Activated T-cell treated with anti-CD3 and anti-CD28 coated beads, Interleukin-2, amount 50 U/mL, for 72 hours (primary cell): Measurements from ENCODE around the gene CAMTA1. TPM values are rescaled to one million over a fixed set of nuclear protein-coding genes. Genes with fewer than 3 reads are reported as not detected.

ENCODE experiments used
- ATAC-seq, 2 donors: fragments of 150-1000 bp; cut with Tn5 transposase; replicated peaks in 1 of 2; 2 replicates each; pipeline ENCODE4 v1.10.0; 2021; ENCODE audit warnings: moderate library complexity in 2 of 2, mild to moderate bottlenecking in 1 of 2
- DNase-seq, 2 donors: peaks; one replicate each; pipeline ENCODE4 v3.0.0; 2021 to 2022; ENCODE audit warnings: mixed read lengths in 1 of 2
- H3K27ac Mint-ChIP-seq: one replicate; pipeline ENCODE4 v1.8.0; 2022; ENCODE audit warnings: mild to moderate bottlenecking, moderate library complexity, mixed read lengths
- H3K27me3 Mint-ChIP-seq: one replicate; pipeline ENCODE4 v1.8.0; 2022; ENCODE audit warnings: low read depth, mixed read lengths
- H3K36me3 Mint-ChIP-seq, 2 donors: one replicate each; pipeline ENCODE4 v1.8.0; 2022; ENCODE audit warnings: mixed read lengths in 2 of 2, mild to moderate bottlenecking in 1 of 2; ENCODE audit not compliant: insufficient read depth in 2 of 2
- H3K4me1 Mint-ChIP-seq: one replicate; pipeline ENCODE4 v1.8.0; 2022; ENCODE audit warnings: low read depth, mixed read lengths
- H3K4me3 Mint-ChIP-seq, 2 donors: one replicate each; pipeline ENCODE4 v1.8.0; 2022; ENCODE audit warnings: mild to moderate bottlenecking in 2 of 2, mixed read lengths in 2 of 2, moderate library complexity in 2 of 2
- H3K9me3 Mint-ChIP-seq, 2 donors: one replicate each; pipeline ENCODE4 v1.8.0; 2022; ENCODE audit warnings: mixed read lengths in 2 of 2
- total RNA-seq, 2 donors: library from RNA; stranded (reverse); gene quantifications; one replicate each; pipeline ENCODE4 v1.2.3, GENCODE V29; 2022

The CAMTA1 gene
- total RNA-seq, 2 donors from 2014 or later: 47.8 to 63.3 TPM

DNA sequence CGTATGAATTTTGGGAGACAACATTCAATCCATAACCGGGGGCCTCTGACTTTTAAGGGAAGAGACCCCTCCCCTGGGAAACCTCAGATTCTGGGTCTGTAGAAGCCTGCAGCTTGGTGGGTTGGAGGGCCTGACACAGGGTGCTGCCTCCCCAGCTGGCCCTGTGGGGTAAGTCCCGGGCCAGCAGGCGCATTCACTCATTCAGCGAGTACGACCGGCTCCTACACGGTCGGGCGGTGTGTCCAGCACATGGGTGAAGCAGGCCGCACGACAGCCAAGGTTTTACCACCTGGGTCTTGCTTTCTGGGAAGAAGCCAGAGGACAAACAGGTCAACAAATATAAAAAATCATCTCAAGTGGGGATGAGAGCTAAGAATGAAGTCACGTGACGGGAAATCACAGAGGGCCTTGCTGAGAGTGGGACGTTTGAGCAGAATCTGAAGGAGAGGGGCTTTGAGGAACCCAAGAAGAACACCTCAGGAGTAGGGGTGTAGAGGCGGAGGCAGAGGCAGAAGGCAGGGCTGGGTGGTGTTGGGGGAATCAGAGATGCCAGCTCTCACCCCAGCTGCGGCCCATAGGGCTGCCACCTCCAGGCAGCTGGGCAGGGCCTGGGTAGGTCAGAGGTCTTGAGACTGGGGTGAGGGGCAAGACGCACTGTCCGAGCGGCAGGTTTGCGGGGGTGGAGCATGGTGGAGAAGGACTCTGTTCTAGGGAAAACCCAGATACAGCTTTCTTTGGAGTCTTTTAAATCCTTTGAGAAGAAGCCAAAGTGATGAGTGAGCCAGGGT lies 652.5 kb downstream of the CAMTA1 start:
- H3K27me3 Mint-ChIP-seq: no peaks in the 10 kb centered on the region
- H3K4me3 Mint-ChIP-seq: no peak overlapping the region
- H3K27ac Mint-ChIP-seq: no peak overlapping the region
- ATAC-seq (no peak), DNase-seq (no peak)
- H3K4me1 Mint-ChIP-seq: no peaks in the 10 kb centered on the region
- H3K9me3 Mint-ChIP-seq: no peaks in the 10 kb centered on the region
- H3K36me3 Mint-ChIP-seq: peaks cover 0 to 1% of the 10 kb centered on the region in 2 donors

DNA sequence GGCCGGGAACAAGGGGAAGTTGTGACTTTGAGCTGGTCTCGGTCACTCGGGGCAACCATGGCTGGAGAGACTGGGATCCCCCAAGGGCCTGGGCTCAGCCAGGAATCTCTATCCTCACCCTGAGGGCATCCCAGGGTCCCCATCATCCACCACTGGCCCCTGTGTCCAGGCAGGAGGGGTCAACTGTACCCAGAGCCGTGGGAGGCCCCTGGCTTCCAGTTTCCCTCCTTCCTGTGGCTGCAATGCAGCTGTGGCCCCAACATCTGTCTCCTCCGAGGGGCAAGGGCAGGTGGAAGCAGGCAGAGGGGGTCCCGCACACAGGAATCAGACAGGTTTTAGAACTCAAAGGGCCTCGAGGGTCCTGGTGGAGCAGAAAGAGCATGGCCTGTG lies 653.1 kb downstream of the CAMTA1 start:
- H3K36me3 Mint-ChIP-seq: peaks cover 0 to 1% of the 10 kb centered on the region in 2 donors
- no peaks in the 10 kb centered on the region for H3K27me3 Mint-ChIP-seq
- DNase-seq (no peak), ATAC-seq (no peak)
- H3K9me3 Mint-ChIP-seq: no peaks in the 10 kb centered on the region
- no peak overlapping the region for H3K4me3 Mint-ChIP-seq
- no peak overlapping the region for H3K27ac Mint-ChIP-seq
- no peaks in the 10 kb centered on the region for H3K4me1 Mint-ChIP-seq

DNA sequence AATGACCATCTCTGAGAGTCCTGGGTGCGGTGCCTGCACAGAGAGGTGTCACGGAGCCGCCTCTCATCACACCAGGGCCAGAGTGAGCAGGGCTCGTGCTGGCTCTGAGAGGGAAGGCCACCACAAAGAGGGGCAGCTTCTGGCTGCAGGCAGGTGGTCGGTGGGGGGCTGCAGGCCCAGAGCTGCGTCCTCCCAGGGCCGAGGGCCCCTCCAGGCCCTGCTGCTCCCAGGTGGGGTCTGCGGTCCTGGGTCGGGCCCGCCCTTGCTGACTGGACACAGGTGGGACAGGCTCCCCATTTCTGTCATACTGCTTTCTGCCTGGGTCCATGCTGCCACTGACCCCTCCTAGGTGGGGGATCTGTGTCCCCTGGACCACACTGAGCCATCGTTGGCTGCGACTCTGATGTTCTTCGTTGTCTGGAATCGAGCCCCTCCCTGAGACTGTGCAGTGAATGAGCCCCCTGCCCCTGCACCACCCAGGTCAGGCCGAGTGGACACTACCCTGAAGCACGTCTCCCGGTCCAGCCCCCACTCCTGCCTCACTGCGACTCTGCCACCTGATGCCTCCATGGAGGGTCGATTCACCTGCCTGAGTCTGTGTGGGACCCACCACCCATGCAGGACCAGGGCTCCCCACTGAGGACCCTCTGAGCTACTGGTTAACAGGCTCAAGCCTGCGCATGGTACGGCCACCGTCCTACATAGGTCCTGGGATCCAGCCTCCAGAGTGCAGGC lies 653.8 kb downstream of the CAMTA1 start:
- Mint-ChIP-seq H3K27me3 (no peaks in the 10 kb centered on the region), H3K9me3 (no peaks in the 10 kb centered on the region), H3K4me3 (no peak overlapping the region), H3K36me3 (peaks cover 0 to under 1% of the 10 kb centered on the region in 2 donors), H3K27ac (no peak overlapping the region), H3K4me1 (no peaks in the 10 kb centered on the region)
- DNase-seq: no peak
- no peak for ATAC-seq

DNA sequence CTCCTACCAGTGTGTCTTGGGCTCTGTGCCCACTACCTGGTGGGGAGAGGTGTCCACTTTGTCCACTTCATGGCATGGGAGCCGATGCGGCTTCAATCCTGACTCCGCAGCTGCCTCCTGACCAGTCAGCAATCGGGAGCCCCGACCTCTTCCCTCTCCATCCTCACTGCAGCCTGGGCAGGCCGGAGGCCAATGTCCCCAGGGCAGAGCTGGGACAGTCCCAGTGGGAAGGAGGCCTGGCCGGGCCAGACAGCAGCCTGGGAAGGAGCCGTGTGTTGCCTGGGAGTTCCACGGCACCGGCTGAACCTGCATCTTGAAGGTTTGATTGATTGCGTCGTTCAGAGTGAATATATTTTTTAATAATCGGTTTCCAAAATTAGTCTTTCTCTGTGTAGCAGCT lies 654.9 kb downstream of the CAMTA1 start:
- H3K9me3 Mint-ChIP-seq: no peaks in the 10 kb centered on the region
- DNase-seq: no peak
- H3K4me1 Mint-ChIP-seq: no peaks in the 10 kb centered on the region
- no peak for ATAC-seq
- no peaks in the 10 kb centered on the region for H3K36me3 Mint-ChIP-seq
- no peak overlapping the region for H3K27ac Mint-ChIP-seq
- H3K27me3 Mint-ChIP-seq: no peaks in the 10 kb centered on the region
- no peak overlapping the region for H3K4me3 Mint-ChIP-seq

DNA sequence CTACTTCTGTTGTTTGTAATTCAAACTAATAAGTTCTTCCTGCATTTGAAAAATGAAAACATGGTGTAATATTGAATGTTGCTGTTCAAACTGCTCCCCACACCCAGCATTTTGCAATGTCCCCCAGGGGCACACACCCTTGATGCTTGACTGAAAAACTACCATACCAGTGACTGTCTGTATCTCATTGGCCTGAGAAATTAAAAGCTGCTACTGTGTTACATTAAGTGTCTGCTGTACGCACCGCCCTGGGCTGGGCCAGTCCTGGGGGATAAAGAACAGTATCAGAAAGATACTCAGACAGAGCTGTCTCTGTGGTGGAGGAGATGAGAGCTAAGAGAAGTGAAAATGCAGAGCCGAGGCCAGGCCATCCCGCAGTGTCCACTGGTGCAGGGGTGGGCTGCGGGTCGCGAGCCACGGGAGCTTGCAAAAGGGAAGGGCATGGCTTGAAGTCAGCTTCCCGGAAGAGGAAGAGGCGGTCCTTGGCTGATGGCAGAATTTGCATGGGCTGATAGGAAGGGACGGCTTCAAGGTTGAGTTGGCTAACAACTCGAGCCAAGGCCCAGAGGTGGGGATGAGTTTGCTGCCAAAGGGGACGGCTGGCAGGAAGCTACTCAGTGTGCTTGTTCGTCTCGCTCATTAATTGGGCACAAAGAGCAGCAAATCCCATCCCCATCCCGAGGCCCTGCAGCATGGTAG lies 656.0 kb downstream of the CAMTA1 start:
- ATAC-seq (no peak), DNase-seq (no peak)
- Mint-ChIP-seq H3K4me3 (no peak overlapping the region), H3K9me3 (no peaks in the 10 kb centered on the region), H3K27me3 (no peaks in the 10 kb centered on the region), H3K4me1 (no peaks in the 10 kb centered on the region), H3K27ac (no peak overlapping the region), H3K36me3 (no peaks in the 10 kb centered on the region)

DNA sequence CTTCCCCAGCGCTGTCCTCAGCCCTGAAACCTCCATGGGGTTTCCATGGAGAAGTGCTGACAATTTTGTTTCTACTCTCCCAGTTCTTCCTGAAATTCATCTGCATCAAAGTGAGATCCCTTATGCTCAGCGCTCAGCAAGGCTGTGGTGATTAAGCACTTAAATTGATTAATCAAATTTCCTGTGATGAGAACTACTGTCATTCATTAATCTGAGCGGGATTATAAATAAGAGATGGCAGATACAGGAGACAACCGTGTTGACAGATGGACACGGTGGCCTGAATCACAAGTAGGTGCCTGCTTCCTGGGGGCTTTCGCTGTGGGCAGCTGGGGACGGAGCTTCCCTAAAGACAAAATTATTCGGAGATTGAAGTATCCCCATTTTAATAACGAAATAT lies 656.8 kb downstream of the CAMTA1 start:
- no peak for ATAC-seq
- Mint-ChIP-seq H3K36me3 (no peaks in the 10 kb centered on the region), H3K9me3 (no peaks in the 10 kb centered on the region), H3K27ac (no peak overlapping the region), H3K27me3 (no peaks in the 10 kb centered on the region), H3K4me1 (no peaks in the 10 kb centered on the region), H3K4me3 (no peak overlapping the region)
- DNase-seq: no peak

DNA sequence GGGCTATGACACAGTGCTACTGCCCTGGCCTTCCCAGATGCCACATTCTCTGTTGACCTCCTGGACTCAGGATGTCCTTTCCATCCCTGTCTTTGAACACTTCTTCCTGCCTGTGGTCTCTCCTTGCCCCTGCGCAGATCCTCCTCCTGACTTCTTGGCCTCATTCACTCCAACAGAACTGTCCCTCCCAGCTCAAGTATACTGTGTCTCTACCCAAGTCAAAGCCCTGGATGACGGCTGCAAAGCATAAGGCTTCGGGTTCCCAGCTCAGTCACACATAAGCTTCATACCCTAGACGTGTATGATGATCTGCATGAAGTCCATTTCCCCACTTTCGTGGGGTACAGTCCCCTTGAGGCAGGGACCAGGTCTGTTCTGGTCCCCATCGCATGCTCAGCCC lies 657.7 kb downstream of the CAMTA1 start:
- DNase-seq (no peak), ATAC-seq (no peak)
- Mint-ChIP-seq H3K4me3 (no peak overlapping the region), H3K4me1 (no peaks in the 10 kb centered on the region), H3K27ac (no peak overlapping the region), H3K27me3 (no peaks in the 10 kb centered on the region), H3K36me3 (no peaks in the 10 kb centered on the region), H3K9me3 (no peaks in the 10 kb centered on the region)

DNA sequence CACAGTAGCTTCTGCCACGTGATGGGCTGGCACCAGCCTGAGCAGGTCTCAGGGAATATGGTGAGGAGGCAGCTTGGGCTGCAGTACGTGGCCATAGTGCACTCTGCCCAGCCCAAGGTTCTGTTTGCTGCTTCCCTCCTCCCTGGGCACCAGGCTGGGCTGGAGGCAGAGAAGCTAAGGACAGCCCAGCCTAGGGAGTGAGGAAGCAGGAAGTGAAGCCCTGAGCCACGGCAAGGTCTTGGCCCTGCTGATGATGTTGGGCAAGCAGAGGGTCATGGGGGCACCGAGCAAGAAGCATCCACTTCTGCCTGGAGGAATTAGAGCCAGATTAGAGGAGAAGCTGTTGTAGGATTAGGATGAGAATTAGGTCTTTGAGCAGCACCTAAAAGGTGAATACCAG lies 659.1 kb downstream of the CAMTA1 start:
- no peak for ATAC-seq
- Mint-ChIP-seq H3K27ac (no peak overlapping the region), H3K27me3 (no peaks in the 10 kb centered on the region), H3K9me3 (no peaks in the 10 kb centered on the region), H3K4me3 (no peak overlapping the region), H3K4me1 (no peaks in the 10 kb centered on the region), H3K36me3 (no peaks in the 10 kb centered on the region)
- no peak for DNase-seq

DNA sequence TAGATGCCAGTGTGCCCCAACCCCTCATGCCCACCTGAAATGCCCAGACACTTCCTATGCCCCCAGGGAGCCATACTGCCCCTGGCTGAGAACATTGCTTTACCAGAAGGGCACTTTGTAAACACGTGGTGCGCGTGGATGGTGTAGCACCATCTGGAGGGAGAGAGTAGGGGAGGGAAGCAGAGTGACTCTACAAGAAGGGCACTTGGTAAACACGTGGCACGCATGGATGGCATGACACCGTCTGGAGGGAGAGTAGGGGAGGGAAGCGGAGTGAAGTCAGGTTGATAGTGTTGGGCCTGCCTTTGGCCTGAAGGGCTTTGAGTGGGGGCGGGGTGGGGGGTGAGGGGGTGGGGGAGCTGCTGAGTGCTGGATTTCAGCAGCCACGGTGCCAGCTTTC lies 661.8 kb downstream of the CAMTA1 start:
- DNase-seq: no peak
- Mint-ChIP-seq H3K36me3 (no peaks in the 10 kb centered on the region), H3K4me1 (no peaks in the 10 kb centered on the region), H3K4me3 (no peak overlapping the region), H3K27ac (no peak overlapping the region), H3K27me3 (no peaks in the 10 kb centered on the region), H3K9me3 (no peaks in the 10 kb centered on the region)
- ATAC-seq: no peak

DNA sequence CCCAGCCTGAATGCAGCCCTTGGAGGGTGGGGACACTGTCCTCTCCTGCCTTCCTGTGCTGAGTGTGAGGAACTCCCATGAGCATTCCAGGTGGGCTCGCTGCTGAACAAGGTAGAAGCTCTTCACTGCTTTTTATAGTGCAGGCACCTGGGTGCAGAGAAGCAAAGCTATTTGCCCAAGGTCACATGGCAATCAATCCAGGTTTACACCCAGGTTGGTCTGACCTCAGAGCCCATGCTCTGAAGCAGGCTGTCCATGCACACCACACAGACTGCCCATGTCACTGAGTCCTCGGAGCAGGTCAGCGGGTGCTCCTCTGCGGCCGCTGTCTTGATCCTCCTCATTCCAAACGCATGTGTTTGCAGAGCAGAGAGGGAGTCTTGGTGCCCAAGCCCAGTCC lies 662.5 kb downstream of the CAMTA1 start:
- H3K9me3 Mint-ChIP-seq: no peaks in the 10 kb centered on the region
- ATAC-seq: no peak

DNA sequence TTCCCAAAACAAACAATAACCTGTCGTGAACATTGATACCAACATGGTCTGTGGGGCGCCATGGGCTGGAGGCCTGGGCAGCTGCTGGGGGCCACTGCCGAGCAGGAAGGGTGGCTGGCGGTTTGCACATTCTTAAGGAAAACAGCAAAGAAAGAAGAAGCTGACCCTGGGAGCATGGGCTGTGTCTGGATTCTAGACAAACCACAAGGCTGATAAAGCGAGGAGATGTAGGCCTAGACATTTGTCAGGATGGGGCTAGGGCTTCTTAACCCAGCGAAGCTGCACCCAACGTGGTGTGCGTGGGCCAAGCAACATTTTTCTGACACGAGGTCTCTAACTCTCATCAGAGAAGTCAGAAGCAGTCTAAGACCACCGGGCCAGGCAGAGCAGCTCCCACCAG lies 663.7 kb downstream of the CAMTA1 start:
- ATAC-seq: no peak
- no peaks in the 10 kb centered on the region for H3K27me3 Mint-ChIP-seq
- H3K9me3 Mint-ChIP-seq: no peaks in the 10 kb centered on the region
- no peaks in the 10 kb centered on the region for H3K36me3 Mint-ChIP-seq
- no peak for DNase-seq
- H3K4me1 Mint-ChIP-seq: no peaks in the 10 kb centered on the region
- H3K4me3 Mint-ChIP-seq: no peak overlapping the region
- no peak overlapping the region for H3K27ac Mint-ChIP-seq

More for the DNA sequence above, 662.5 kb downstream of the CAMTA1 start:
- H3K27ac Mint-ChIP-seq: no peak overlapping the region
- no peaks in the 10 kb centered on the region for H3K27me3 Mint-ChIP-seq
- no peak overlapping the region for H3K4me3 Mint-ChIP-seq
- no peaks in the 10 kb centered on the region for H3K4me1 Mint-ChIP-seq
- no peak for DNase-seq
- H3K36me3 Mint-ChIP-seq: no peaks in the 10 kb centered on the region

DNA sequence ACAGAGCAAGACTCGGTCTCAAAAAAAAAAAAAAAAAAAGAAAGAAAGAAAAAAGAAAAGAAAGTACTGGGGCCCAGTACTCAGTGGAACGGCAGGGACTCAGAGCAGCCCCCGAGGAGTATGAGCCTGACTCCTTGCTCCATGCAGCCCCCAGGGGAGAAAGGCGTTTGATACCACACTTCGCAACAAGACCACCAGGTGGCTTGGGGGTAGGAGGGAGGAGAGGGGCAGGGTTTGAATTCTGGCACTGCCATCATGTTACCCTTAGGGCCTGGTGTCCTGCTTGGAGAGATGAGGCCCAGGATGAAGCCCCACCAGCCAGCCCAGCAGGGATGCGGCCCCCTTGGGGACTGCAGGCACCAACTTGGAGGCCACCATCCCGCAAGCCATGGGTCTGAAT lies 664.5 kb downstream of the CAMTA1 start:
- H3K4me3 Mint-ChIP-seq: no peak overlapping the region
- no peak for ATAC-seq

DNA sequence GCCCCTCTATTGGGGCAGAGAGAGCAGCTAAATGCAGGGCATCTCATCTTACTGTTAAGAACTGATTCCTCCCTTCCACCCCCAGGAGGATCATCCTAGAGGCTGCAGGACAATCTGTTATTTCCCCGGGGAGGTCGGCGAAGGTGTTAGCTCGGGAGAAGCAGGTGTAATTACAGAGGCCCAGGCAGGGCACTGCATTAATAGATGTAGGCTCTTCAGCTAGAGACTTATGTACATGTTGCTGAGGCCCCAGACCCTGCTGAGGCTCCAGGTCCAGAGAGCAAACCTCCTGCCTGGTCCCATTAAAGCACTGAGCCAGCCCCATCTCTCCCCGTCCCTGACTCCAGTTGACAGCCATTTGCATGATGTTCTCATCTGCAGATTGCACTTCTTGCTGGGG lies 665.6 kb downstream of the CAMTA1 start:
- Mint-ChIP-seq H3K4me3 (no peak overlapping the region), H3K27me3 (no peaks in the 10 kb centered on the region), H3K27ac (no peak overlapping the region), H3K4me1 (no peaks in the 10 kb centered on the region), H3K9me3 (no peaks in the 10 kb centered on the region), H3K36me3 (no peaks in the 10 kb centered on the region)
- no peak for DNase-seq
- ATAC-seq: no peak

More for the DNA sequence above, 664.5 kb downstream of the CAMTA1 start:
- no peak overlapping the region for H3K27ac Mint-ChIP-seq
- DNase-seq: no peak
- no peaks in the 10 kb centered on the region for H3K27me3 Mint-ChIP-seq
- H3K4me1 Mint-ChIP-seq: no peaks in the 10 kb centered on the region
- H3K36me3 Mint-ChIP-seq: no peaks in the 10 kb centered on the region
- H3K9me3 Mint-ChIP-seq: no peaks in the 10 kb centered on the region
